ENCODE results near the gene ZHX3. TPM values are rescaled to one million over a fixed set of nuclear protein-coding genes. Genes with fewer than 3 reads are reported as not detected.
"Not testable (repeated sequence)": the region's sequence is repeated elsewhere in the genome, so short reads cannot be mapped to it uniquely, and the experiment has no call there.

The ZHX3 gene
- total and polyA plus RNA-seq, 2 of the 13 experiments (the other 11 are each of a cell fraction or from before 2014, with no cell fraction given): 8.4 to 11.7 TPM

GRCh38 chr20:41314386-41314785, 3.1 kb downstream of the ZHX3 start:
- H4K20me1 ChIP-seq (ENCODE audit: insufficient read depth, low read length): no peaks in the 10 kb centered on the region
- H3K4me3 ChIP-seq (replicated peaks in 1 of 3; ENCODE audit: insufficient read depth in 1 of 3, low read depth in 2 of 3, low read length in 3 of 3): no peak overlapping the region
- CTCF ChIA-PET (ENCODE audit: low intra/inter-chr PET ratio, low total read pairs): no interaction called here
- ATAC-seq (no peak), FAIRE-seq (no peak), DNase-seq (ENCODE audit: low spot score) (no peak)
- no peak overlapping the region for H3K27ac ChIP-seq (ENCODE audit: extremely low read length, insufficient read depth, low read length)
- intact Hi-C loops (cut with micrococcal nuclease; ENCODE audit: unreplicated experiment): no loop called here
- peaks cover 31% of the 10 kb centered on the region for H3K4me1 ChIP-seq (ENCODE audit: insufficient read depth, low read length)
- no peaks in the 10 kb centered on the region for H3K36me3 ChIP-seq (replicated peaks in 1 of 2; ENCODE audit: control insufficient read depth in 1 of 2, insufficient read depth in 2 of 2, low read length in 2 of 2)
- H3K4me2 ChIP-seq (ENCODE audit: low read depth, low read length): no peak overlapping the region
- in situ Hi-C loops (cut with HindIII; ENCODE audit: extremely low pct_ligation_motif_present, low pct_unique_long_range_greater_than_20kb): no loop called here
- no peak overlapping the region for H2AFZ ChIP-seq (ENCODE audit: low read length)
- peaks cover 0 to 3% of the 10 kb centered on the region in 2 experiments; a peak in 1 of 5 replicates for H3K27me3 ChIP-seq (ENCODE audit: control insufficient read depth in 1 of 2, insufficient read depth in 2 of 2, low read length in 2 of 2)
- no peaks in the 10 kb centered on the region for H3K9me3 ChIP-seq (ENCODE audit: low read length)
- TF ChIP-seq NR2F1 (CRISPR knock-in tag; IDR thresholded peaks at IDR 0.05): no peak
- TF ChIP-seq ZC3H4 (CRISPR knock-in tag; IDR thresholded peaks at IDR 0.05; ENCODE audit: borderline replicate concordance): no peak
- no peak for TF ChIP-seq ZC3H13 (CRISPR knock-in tag; IDR thresholded peaks at IDR 0.05)
- TF ChIP-seq MTERF4 (CRISPR knock-in tag; IDR thresholded peaks at IDR 0.05): no peak
- TF ChIP-seq, protein P1, sequence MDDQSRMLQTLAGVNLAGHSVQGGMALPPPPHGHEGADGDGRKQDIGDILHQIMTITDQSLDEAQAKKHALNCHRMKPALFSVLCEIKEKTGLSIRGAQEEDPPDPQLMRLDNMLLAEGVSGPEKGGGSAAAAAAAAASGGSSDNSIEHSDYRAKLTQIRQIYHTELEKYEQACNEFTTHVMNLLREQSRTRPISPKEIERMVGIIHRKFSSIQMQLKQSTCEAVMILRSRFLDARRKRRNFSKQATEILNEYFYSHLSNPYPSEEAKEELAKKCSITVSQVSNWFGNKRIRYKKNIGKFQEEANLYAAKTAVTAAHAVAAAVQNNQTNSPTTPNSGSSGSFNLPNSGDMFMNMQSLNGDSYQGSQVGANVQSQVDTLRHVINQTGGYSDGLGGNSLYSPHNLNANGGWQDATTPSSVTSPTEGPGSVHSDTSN (CRISPR knock-in tag; IDR thresholded peaks at IDR 0.05; ENCODE audit: borderline replicate concordance): no peak
- POLR2A ChIA-PET: no interaction called here
- no peak overlapping the region for H3K9ac ChIP-seq (ENCODE audit: insufficient read depth, low read depth, low read length)
- peaks cover 16% of the 10 kb centered on the region for H3K79me2 ChIP-seq (ENCODE audit: insufficient read depth, low read length)
- WGBS (ENCODE audit: low lambda C conversion rate): 96% methylated on average over 2 of the region's 2 CpGs
- BruUV-seq (replicated peaks): no TSS peak

- CTCF ChIA-PET (ENCODE audit: low intra/inter-chr PET ratio, low total read pairs); ATAC-seq; FAIRE-seq; in situ Hi-C loops (cut with HindIII; ENCODE audit: extremely low pct_ligation_motif_present, low pct_unique_long_range_greater_than_20kb); intact Hi-C loops (cut with micrococcal nuclease; ENCODE audit: unreplicated experiment); H3K4me2 ChIP-seq (ENCODE audit: low read depth, low read length); POLR2A ChIA-PET; H3K9me3 ChIP-seq (ENCODE audit: low read length); H3K4me3 ChIP-seq (replicated peaks in 1 of 3; ENCODE audit: insufficient read depth in 1 of 3, low read depth in 2 of 3, low read length in 3 of 3); DNase-seq (ENCODE audit: low spot score); H4K20me1 ChIP-seq (ENCODE audit: insufficient read depth, low read length); H3K36me3 ChIP-seq (replicated peaks in 1 of 2; ENCODE audit: control insufficient read depth in 1 of 2, insufficient read depth in 2 of 2, low read length in 2 of 2); H2AFZ ChIP-seq (ENCODE audit: low read length); BruUV-seq (replicated peaks); H3K27me3 ChIP-seq (ENCODE audit: control insufficient read depth in 1 of 2, insufficient read depth in 2 of 2, low read length in 2 of 2); H3K9ac ChIP-seq (ENCODE audit: insufficient read depth, low read depth, low read length); H3K27ac ChIP-seq (ENCODE audit: extremely low read length, insufficient read depth, low read length): not testable (repeated sequence)
- TF ChIP-seq MAFK (conservative IDR thresholded peaks at IDR 0.05 in 1 of 2, IDR thresholded peaks at IDR 0.05 in 1 of 2; ENCODE audit: low read length in 2 of 2) (peak; percentile 10 to 44; a peak in 2 of 4 replicates), MAFF (IDR thresholded peaks at IDR 0.05; ENCODE audit: low read depth, low read length) (peak; percentile 30; the same call in 1 of the 2 replicates), NFYC (CRISPR knock-in tag; IDR thresholded peaks at IDR 0.05) (peak; percentile 46), NFYB (CRISPR knock-in tag; IDR thresholded peaks at IDR 0.05) (peak; percentile 43; the same call in 1 of the 2 replicates)
- 88% methylated on average over 6 of the region's 6 CpGs for WGBS (ENCODE audit: low lambda C conversion rate)
- H3K4me1 ChIP-seq (ENCODE audit: insufficient read depth, low read length): peaks cover 32% of the 10 kb centered on the region
- peaks cover 17% of the 10 kb centered on the region for H3K79me2 ChIP-seq (ENCODE audit: insufficient read depth, low read length)
These were observed 5.5 kb downstream of the ZHX3 start for GRCh38 chr20:41312009-41312408.
